Activated CD4-positive, alpha-beta T cell treated with anti-CD3 and anti-CD28 coated beads, Interleukin-2, Interleukin-6, amounts not matched to agents 100 ng/mL and 50 ng/mL, durations not matched to agents 16 hours and 8 hours (primary cell): ENCODE measurements around the gene GZF1.
"Not testable (repeated sequence)": the region's sequence is repeated elsewhere in the genome, so short reads cannot be mapped to it uniquely, and the experiment has no call there.

Experiments used
- DNase-seq: peaks from one replicate; pipeline ENCODE4 v3.0.0-alpha.2; 2020

GZF1 gene

GRCh38 chr20:23347791-23348190 is 14.2 kb upstream of the GZF1 start:
- DNase-seq: no peak

- DNase-seq: not testable (repeated sequence)
Measured at GRCh38 chr20:23348510-23348909, 13.5 kb upstream of the GZF1 start.

- peak; percentile 85 for DNase-seq
Measured at GRCh38 chr20:23349338-23350195, 12.4 kb upstream of the GZF1 start.

DNA sequence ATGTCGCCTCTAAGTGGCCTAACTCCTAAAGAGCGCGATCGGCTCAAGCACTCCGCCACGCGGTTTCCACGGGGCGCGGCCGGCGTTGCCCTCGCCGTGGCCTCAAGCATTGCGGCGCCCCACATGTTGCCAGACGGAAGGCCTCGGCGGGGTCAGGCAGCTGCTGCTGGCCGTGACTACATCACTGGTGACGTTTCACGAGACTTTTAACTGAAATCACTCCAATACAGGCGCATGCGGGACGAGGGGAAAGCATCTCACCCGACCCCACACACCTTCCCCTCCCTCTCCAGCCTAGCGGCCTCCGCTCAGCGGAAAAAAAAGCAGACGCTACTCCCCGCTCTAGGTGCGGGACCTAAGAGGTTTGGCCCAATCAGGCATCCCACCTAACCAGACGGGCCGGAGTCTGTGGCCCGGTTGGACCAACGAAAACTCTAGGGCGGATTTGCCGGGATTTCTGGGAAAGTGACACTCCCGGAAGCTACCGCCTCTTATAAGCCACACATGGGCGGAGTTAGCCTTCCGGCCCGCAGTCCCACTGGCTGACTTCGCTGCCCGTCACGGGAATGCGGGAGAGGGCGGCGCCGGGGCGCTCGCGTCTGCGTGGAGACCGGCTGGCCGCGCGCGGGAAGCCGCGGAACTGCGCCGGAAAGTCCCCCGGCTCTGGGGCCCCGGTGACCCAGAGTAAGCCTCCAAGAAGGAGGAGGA is 11.6 kb upstream of the GZF1 start, which contains the start of gene NXT1:
Gene NXT1 (plus strand): TSS at position 596 of the 708 bp plus-strand sequence. CDS start 3,251 bp downstream, outside the sequence.
- peak; percentile 98 for DNase-seq

GRCh38 chr20:23350904-23351838 is 10.8 kb upstream of the GZF1 start:
- DNase-seq: peak; percentile 70

DNA sequence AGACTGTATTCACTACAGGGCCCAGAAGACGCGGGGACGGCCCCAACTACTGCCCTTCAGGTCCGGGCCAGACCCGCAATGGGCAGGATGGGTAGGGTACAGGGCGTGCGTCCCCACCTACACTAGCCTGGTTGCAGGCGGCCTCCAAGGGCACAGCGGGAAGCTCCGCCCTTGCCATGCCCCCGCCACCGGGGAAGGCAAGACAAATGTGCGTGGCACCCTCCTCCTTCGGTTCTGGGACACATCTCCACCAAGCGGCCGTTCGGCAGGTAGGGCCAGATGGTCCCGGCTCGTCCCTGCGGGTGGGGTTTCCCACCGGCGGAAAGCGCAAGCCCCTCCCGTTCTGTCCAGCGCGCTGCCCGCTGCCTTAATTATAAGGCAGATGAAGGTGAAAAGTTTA is 5.8 kb upstream of the GZF1 start:
- no peak for DNase-seq

DNA sequence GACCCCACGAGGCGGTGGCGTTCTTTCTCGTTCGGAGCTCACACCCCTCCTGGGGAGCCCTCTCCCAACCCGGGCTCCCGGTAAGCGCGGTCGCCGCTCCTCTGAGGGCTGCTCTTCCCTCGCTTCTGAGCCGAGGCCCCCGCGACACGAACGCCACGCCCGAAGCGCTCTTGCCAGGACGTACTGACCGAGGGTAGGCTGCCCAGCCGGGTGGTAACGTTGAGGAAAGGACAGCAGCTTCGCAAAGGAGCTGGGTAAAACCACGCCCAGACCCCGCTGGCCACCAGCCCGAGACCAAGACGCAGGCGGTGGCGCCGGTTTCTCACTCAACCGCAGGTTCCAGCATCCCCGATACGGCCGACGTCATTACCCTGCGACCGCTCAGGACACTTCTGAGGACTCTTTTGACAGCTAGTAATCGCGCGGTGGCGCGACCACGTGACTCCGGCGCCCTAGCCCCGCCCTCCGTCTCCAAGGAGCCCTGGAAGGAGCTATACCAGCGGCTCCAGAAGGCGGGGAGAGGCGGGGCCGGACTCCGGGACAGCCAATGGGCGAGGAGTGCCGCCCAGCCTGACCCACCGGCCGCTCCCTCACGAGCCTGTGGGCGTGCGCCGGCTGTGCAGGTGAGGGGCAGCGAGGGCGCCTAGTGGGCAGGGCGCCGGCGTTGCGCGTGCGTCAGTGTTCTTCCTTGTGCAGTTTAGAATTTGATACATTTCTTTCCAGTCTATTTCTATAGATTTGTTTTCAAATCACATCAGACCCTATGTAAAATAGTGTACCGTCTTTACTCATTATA is 4.0 kb upstream of the GZF1 start:
- DNase-seq: peak; percentile 100

DNA sequence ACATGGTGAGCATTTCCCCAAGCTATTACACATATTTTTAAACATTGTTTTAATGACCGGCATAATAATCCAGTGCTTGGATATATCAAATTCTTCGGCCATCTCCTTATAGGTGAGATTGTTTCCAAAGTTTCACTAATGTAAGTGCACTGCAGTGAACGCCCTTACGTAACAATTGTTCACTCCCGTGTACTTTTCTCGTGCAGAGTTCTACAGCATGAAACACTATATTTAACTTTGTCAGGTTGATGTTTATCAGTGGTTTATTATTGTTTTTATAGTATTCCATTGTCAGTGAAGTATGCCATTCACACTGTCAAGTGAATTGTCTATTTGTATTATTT is 3.4 kb upstream of the GZF1 start:
- no peak for DNase-seq

DNA sequence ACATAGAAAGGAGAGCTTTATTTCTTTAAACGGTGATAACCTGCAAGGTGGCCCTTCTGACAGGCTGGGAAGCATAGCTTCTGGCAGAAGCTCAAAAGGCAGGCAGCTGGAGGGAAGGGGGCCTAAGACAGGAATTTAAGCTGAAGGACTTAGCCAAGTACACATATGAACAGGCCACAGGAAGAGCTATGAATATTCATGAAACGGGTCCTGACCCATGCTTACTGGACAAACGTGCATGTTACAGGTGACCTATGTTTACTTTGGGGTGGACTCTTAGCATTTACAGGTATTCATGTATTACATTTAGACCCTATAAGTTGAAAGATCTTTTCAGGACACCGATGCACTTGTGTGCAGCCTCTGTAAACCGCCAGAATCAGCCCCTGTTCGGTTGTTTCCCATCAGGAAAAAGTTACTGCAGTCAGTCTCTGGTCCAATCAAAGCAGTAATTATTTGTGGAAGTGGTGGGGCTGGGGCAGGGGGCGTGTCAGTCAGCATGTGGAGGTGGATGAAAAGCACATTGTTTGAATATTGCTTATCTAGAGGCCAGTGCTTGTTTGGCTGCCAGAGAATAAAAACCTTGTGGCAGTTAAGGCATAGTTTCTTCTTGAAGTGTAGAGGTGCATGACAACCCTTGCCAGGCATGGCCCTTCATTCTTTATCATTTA is 2.9 kb upstream of the GZF1 start:
- no peak for DNase-seq

- no peak for DNase-seq
Measured at GRCh38 chr20:23360531-23360930, 1.5 kb upstream of the GZF1 start.

DNA sequence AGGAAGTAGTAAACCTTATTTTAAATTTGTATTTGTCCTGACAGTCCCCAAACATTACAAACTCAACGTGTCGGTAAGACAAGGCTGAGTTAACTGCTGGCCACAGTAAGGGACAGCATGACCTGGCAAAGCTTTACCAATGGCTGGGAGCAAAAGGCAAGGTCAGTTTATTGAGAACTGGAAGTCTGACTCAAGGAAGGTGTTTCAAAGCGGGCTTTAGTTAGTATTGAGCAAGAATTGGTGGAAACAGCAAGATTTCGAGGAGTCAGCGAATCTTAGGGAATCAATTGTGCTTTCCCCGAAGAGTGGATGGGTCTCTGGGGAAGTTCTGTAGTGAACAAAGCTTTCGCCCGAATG is 885 bp upstream of the GZF1 start:
- no peak for DNase-seq

GRCh38 chr20:23362392-23363256 is 642 bp downstream of the GZF1 start:
- DNase-seq: peak; percentile 29

DNA sequence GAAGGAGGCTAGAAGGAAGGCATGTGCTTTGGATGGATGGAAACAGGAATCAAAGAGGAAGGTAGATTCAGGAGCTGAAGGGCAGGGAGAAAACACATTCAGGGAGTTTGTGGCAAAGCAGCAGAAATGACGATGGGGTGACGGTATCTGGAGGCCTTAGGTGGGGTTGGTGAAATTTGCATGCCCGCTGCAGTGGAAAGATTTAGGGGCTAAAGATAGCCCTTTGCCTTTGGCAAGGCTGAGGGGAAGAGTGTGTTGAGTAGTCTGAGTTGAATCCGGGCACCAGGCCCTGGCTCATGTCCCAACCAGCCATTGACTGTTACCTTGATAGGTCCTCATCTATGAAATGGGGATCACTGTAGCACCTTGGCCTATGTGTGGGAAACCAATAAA is 1.3 kb downstream of the GZF1 start:
- no peak for DNase-seq

DNA sequence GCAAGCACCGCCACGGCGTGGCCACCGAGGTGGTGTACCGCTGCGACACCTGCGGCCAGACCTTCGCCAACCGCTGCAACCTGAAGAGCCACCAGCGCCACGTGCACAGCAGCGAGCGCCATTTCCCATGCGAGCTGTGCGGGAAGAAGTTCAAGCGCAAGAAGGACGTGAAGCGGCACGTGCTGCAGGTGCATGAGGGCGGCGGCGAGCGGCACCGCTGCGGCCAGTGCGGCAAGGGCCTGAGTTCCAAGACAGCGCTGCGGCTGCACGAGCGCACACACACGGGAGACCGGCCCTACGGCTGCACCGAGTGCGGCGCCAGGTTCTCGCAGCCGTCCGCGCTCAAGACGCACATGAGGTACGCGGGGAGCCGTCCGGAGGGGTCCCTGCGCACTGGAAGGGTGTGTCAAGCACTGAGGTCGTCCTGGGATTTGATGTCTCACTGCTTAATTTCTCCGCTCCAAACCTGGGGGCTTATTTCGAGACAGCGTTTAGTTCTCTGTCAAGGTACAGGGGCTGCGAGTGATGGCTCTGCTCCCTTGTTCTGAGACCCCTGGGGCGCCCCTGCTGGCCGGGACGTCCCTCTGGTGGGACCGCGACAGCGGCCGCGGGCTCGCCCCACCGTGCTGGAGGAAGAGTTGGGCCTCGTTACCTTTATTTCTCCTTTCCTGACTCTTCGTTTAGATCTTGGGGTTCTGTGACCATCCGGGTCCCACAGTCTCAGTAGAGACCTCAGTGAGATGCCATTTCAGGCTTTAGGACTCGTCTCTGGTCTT is 3.6 kb downstream of the GZF1 start:
- DNase-seq: no peak

DNA sequence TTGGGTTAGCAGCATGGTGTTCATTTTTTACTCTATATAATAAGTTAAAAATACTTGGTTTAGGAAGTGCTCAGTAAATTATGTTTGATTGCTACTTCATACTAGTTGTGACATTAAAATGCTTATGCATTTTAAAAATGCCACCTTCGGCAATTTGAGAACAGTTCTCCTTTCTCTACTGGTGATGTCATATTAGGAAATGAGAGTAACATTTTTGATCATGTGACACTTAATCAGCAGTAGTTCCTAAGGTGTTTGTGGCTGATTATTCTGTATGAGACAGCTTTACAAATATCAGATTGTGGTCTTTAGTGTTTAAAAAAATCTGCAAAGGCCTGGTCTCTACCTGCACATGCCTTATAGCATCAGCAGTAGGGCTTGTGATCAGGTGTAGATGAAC is 4.4 kb downstream of the GZF1 start:
- DNase-seq: peak; percentile 48

GRCh38 chr20:23367770-23368169 is 5.8 kb downstream of the GZF1 start:
- DNase-seq: peak; percentile 38

- no peak for DNase-seq
Measured at GRCh38 chr20:23368316-23369071, 6.5 kb downstream of the GZF1 start.

DNA sequence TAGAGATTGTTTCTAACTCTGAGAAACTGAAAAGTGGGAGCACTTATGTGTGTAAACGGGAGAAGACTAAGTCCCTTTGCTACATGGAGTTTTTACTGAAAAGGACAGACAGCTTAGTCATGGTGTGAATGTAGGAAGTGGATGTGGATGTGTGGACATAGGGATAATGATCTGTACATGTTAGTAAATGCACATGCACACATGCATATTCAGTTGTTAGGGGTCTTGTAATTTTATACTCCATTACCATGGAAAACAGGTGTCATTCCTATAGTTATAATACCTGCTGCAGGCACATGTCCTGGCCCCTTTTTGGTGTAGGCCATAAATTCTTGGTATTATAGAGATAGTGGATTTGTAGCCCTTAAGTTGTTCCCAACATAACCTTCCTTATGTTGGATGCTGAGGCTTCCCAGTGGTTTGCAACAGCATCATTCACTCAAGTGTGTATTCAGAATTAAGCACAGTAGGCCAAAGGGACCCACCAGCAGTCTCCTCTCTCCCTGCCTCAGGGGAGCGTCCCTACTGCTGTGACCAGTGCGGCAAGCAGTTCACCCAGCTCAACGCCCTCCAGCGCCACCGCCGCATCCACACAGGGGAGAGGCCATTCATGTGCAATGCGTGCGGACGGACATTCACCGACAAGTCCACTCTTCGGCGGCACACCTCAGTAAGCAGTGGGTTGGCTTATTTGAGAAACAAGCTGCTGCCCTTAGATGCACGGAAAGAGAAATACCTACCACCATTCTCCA is 7.3 kb downstream of the GZF1 start:
- DNase-seq: no peak
